A549 (cell line): ENCODE measurements around the gene MAPK9. TPM values are rescaled to one million over a fixed set of nuclear protein-coding genes. Genes with fewer than 3 reads are reported as not detected.

Source experiments
- ATAC-seq, 2 experiments: fragments of 200-7000 bp in 1 of 2; fragments of >200 bp in 1 of 2; cut with Nextera tagmentation in 1 of 2; cut with Tn5 transposase in 1 of 2; 3 replicates each; pipeline versions ENCODE4 v1.8.0 to v1.9.1; 2018 to 2020; ENCODE audit warnings: mild to moderate bottlenecking in 1 of 2, moderate library complexity in 1 of 2
- CTCF ChIA-PET: fragments of 300-600 bp; sonication (Branson Sonifier 250); formaldehyde crosslinking; extraction: SDS; loops from one replicate; lab custom pipeline; 2021; ENCODE audit warnings: antibody characterized with exemption, inconsistent platforms; lab: Yijun Ruan, JAX
- POLR2A ChIA-PET: fragments of 350-600 bp; formaldehyde crosslinking; extraction: SDS; loops from one replicate; lab custom pipeline; 2021; ENCODE audit warnings: antibody characterized with exemption, inconsistent platforms; lab: Yijun Ruan, JAX
- DNase-seq, 2 experiments: peaks; one replicate each; pipeline versions ENCODE4 v3.0.0 to v3.0.0-alpha.2; 2011 to 2016; ENCODE audit warnings: low read depth in 1 of 2, low spot score in 1 of 2
- FAIRE-seq: peaks from 2 replicates; lab custom pipeline; 2011; peaks lifted over from hg19 to GRCh38; lab: Jason Lieb, UNC
- H3K27ac ChIP-seq, 2 experiments: fragments of >200 bp; sonication (Bioruptor Twin); formaldehyde crosslinking; 3 replicates each; pipeline ENCODE4 v1.5.1; 2016 to 2017
- H3K4me1 ChIP-seq: fragments of >200 bp; sonication (Bioruptor Twin); formaldehyde crosslinking; 3 replicates; pipeline ENCODE4 v1.6.1; 2016
- H3K4me2 ChIP-seq: fragments of >200 bp; sonication (Bioruptor Twin); formaldehyde crosslinking; 3 replicates; pipeline ENCODE4 v1.6.1; 2016
- H3K4me3 ChIP-seq: fragments of >200 bp; sonication (Bioruptor Twin); formaldehyde crosslinking; 3 replicates; pipeline ENCODE4 v1.5.1; 2016
- H3K9me3 ChIP-seq: fragments of >200 bp; sonication (Bioruptor Twin); formaldehyde crosslinking; 3 replicates; pipeline ENCODE4 v1.6.1; 2016
- CEBPB ChIP-seq, 2 experiments: fragments of >200 bp in 1 of 2; sonication (Bioruptor Twin) in 1 of 2; formaldehyde crosslinking in 1 of 2; IDR thresholded peaks; 2 replicates each; pipeline ENCODE4 v1.6.1; 2012 to 2016
- EP300 ChIP-seq, 2 experiments: fragments of >200 bp; sonication (Bioruptor Twin); formaldehyde crosslinking; IDR thresholded peaks; 2 replicates in 1 of 2; 3 replicates in 1 of 2; pipeline ENCODE4 v1.6.1; 2016 to 2017
- ESRRA ChIP-seq: fragments of 150-350 bp; IDR thresholded peaks from 2 replicates; pipeline ENCODE4 v1.6.1; 2014; ENCODE audit warnings: mild to moderate bottlenecking, low read length, borderline replicate concordance
- FOSL2 ChIP-seq, 2 experiments: fragments of 450-650 bp in 1 of 2; fragments of >200 bp in 1 of 2; sonication (Bioruptor Twin) in 1 of 2; formaldehyde crosslinking; IDR thresholded peaks; 2 replicates each; pipeline versions ENCODE4 v1.5.0 to v1.6.1; 2016 to 2020; ENCODE audit warnings: mild to moderate bottlenecking in 1 of 2, moderate library complexity in 1 of 2
- GATA3 ChIP-seq: IDR thresholded peaks from 2 replicates; pipeline ENCODE4 v1.6.1; 2012; ENCODE audit warnings: borderline replicate concordance
- HOXB5 ChIP-seq: fragments of 250-450 bp; sonication (Bioruptor Pico); IDR thresholded peaks from 2 replicates; pipeline ENCODE4 v1.5.0; 2020; ENCODE audit warnings: mild to moderate bottlenecking, moderate library complexity
- JUN ChIP-seq, 2 experiments: fragments of >200 bp; sonication (Bioruptor Twin); formaldehyde crosslinking; IDR thresholded peaks; 2 replicates in 1 of 2; 3 replicates in 1 of 2; pipeline ENCODE4 v1.6.1; 2016 to 2017
- KDM1A ChIP-seq: fragments of 200-600 bp; sonication (generic); IDR thresholded peaks from 2 replicates; pipeline ENCODE4 v1.6.1; 2016; ENCODE audit warnings: low read depth, mild to moderate bottlenecking
- NFE2L2 ChIP-seq: fragments of 150-350 bp; conservative IDR thresholded peaks from 2 replicates; pipeline ENCODE4 v1.6.1; 2014; ENCODE audit warnings: low read length
- PHF8 ChIP-seq: fragments of 200-600 bp; sonication (generic); IDR thresholded peaks from 2 replicates; pipeline ENCODE4 v1.6.1; 2016; ENCODE audit warnings: low read depth, mild to moderate bottlenecking, antibody characterized with exemption, moderate library complexity, borderline replicate concordance
- POLR2A ChIP-seq: IDR thresholded peaks from 2 replicates; pipeline ENCODE4 v1.6.1; 2012; ENCODE audit warnings: mild to moderate bottlenecking, low read length
- RAD21 ChIP-seq, 2 experiments: fragments of >200 bp in 1 of 2; sonication (Bioruptor Twin) in 1 of 2; formaldehyde crosslinking in 1 of 2; IDR thresholded peaks in 1 of 2; conservative IDR thresholded peaks in 1 of 2; 2 replicates in 1 of 2; 3 replicates in 1 of 2; pipeline ENCODE4 v1.6.1; 2012 to 2018; ENCODE audit warnings: inconsistent platforms in 1 of 2
- RFX5 ChIP-seq: fragments of 450-650 bp; IDR thresholded peaks from 2 replicates; pipeline ENCODE4 v1.7.1; 2014; ENCODE audit warnings: antibody characterized with exemption, mild to moderate bottlenecking, moderate library complexity
- RNF2 ChIP-seq: fragments of 200-600 bp; sonication (generic); IDR thresholded peaks from 2 replicates; pipeline ENCODE4 v1.6.1; 2016; ENCODE audit warnings: low read depth, mild to moderate bottlenecking, antibody characterized with exemption, moderate library complexity, borderline replicate concordance
- SMC3 ChIP-seq: fragments of >200 bp; sonication (Bioruptor Twin); formaldehyde crosslinking; IDR thresholded peaks from 3 replicates; pipeline ENCODE4 v1.6.1; 2018; ENCODE audit warnings: inconsistent platforms
- SREBF2 ChIP-seq: fragments of 450-650 bp; IDR thresholded peaks from 2 replicates; pipeline ENCODE4 v1.6.1; 2014; ENCODE audit warnings: mild to moderate bottlenecking, moderate library complexity
- TP53 ChIP-seq: fragments of 250-450 bp; sonication (Bioruptor Pico); IDR thresholded peaks from 2 replicates; pipeline ENCODE4 v1.5.0; 2021; ENCODE audit warnings: mild to moderate bottlenecking, moderate library complexity
- WGBS: methylation state at CpG from one replicate; pipeline ENCODE4 v1.1.6; 2017; ENCODE audit errors: missing lambda C conversion rate; 5-methylcytosine and 5-hydroxymethylcytosine counted together
- polyA plus RNA-seq, 4 experiments: library from polyadenylated mRNA; depleted of rRNA in 3 of 4; stranded (reverse); fragments of >200 nt; fragmentation: RNase III in 1 of 4; extraction: RNeasy Plus Mini Kit Qiagen cat#74134 plus additional on column Dnase treatment in 1 of 4; gene quantifications; 2 replicates in 3 of 4; 3 replicates in 1 of 4; pipeline ENCODE4 v1.2.3, GENCODE V29; 2011 to 2017
- TF ChIP-seq, protein P1 (sequence below): IDR thresholded peaks from 2 replicates; pipeline ENCODE4 v1.6.1; 2012; ENCODE audit warnings: low read depth, borderline replicate concordance
- TF ChIP-seq, protein P2 (sequence below): fragments of >200 bp; sonication (Bioruptor Twin); formaldehyde crosslinking; IDR thresholded peaks from 3 replicates; pipeline ENCODE4 v1.5.1; 2016
- TF ChIP-seq, protein P3 (sequence below): fragments of 450-650 bp; IDR thresholded peaks from 2 replicates; pipeline ENCODE4 v1.6.1; 2014; ENCODE audit warnings: antibody characterized with exemption
- TF ChIP-seq, protein P4 (sequence below): fragments of >200 bp; sonication (Bioruptor Twin); formaldehyde crosslinking; IDR thresholded peaks from 2 replicates; pipeline ENCODE4 v1.6.1; 2016
- TF ChIP-seq, protein P5 (sequence below): fragments of 250-450 bp; sonication (Bioruptor Pico); IDR thresholded peaks from 2 replicates; pipeline ENCODE4 v1.5.0; 2020; ENCODE audit warnings: low read depth, mild to moderate bottlenecking, moderate library complexity

The MAPK9 gene
- polyA plus RNA-seq, 2 of the 4 experiments (the other 2 are of a cell fraction): 36.6 to 66.9 TPM

DNA sequence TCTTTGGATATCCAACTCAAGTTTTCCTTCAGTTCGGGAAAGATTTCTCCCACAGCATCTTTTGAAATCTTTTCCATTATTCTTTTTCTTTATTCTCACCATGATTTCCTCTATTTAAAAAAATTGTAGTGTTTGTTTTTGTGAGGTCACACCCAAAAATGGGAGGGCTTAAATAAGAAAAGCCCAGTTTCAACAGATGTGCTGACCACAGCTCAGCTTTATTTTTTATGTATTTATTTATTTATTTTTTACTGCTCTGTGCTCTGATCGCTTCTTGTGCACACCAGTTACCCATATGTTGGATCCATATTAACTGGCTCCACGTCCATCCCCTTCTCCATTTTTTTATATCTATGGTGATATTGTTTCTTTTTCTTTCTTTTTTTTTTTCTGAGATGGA, 41.0 kb upstream of the MAPK9 start (continued):
- TF ChIP-seq, protein P1, sequence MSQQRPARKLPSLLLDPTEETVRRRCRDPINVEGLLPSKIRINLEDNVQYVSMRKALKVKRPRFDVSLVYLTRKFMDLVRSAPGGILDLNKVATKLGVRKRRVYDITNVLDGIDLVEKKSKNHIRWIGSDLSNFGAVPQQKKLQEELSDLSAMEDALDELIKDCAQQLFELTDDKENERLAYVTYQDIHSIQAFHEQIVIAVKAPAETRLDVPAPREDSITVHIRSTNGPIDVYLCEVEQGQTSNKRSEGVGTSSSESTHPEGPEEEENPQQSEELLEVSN: no peak
- no peak for TF ChIP-seq POLR2A
- no peak for TF ChIP-seq RFX5
- TF ChIP-seq ESRRA: no peak

DNA sequence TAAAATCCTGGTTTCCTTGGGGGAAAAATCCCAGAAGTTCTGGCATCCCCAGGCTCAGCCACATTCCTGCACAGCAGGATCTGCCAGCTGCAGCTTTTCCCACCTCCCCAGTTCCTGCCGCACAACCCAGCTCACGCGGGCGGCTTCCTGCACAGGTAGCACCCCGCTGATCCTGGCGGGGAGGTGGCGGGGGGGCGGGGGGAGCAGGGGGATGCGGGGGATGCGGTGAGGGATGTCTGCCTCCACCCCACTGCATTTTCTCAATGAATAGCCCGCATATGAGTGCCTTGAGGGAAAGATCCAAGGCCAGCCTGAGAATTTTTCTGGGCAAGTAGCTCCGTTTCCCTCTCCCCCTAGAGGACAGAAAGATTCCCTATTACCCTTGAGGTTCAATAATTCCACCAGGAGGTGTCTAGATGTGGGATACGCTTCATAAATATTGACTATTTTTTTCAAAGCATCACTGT, 40.2 kb upstream of the MAPK9 start:
- POLR2A ChIA-PET: interaction anchor here (0.6 to 1.1 kb wide), 4 partner anchors 21 to 305 kb away, joined by 3 to 7 read pairs (median 4); partner anchors contain the start of gene GFPT2
- Histone ChIP-seq H3K27ac (peak overlapping the region; percentile 82 to 87), H3K4me3 (no peak overlapping the region), H3K4me2 (peak overlapping the region; percentile 69), H3K9me3 (no peaks in the 10 kb centered on the region), H3K4me1 (peaks cover 61% of the 10 kb centered on the region)
- no peak for ATAC-seq
- FAIRE-seq: no peak
- DNase-seq: peak; percentile 39 to 76
- CTCF ChIA-PET: interaction anchor here (0.9 to 14.9 kb wide), 10 partner anchors 9 to 137 kb away, joined by 3 to 250 read pairs (median 6); partner anchors contain the start of gene MAPK9
- WGBS: 31% methylated on average over 4 of the region's 13 CpGs
- TF ChIP-seq, protein P2, sequence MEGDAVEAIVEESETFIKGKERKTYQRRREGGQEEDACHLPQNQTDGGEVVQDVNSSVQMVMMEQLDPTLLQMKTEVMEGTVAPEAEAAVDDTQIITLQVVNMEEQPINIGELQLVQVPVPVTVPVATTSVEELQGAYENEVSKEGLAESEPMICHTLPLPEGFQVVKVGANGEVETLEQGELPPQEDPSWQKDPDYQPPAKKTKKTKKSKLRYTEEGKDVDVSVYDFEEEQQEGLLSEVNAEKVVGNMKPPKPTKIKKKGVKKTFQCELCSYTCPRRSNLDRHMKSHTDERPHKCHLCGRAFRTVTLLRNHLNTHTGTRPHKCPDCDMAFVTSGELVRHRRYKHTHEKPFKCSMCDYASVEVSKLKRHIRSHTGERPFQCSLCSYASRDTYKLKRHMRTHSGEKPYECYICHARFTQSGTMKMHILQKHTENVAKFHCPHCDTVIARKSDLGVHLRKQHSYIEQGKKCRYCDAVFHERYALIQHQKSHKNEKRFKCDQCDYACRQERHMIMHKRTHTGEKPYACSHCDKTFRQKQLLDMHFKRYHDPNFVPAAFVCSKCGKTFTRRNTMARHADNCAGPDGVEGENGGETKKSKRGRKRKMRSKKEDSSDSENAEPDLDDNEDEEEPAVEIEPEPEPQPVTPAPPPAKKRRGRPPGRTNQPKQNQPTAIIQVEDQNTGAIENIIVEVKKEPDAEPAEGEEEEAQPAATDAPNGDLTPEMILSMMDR: peak; percentile 23; the same call in 1 of the 3 replicates
- 0 out of 2 replicates have a peak, but pooled peaks have one; percentile 32 for TF ChIP-seq GATA3
- TF ChIP-seq EP300 (IDR thresholded peaks at IDR 0.05): peak in 1 of 2 experiments; percentile 45; a peak in 2 of 5 replicates
- no peak for TF ChIP-seq SREBF2
- TF ChIP-seq PHF8: no peak

DNA sequence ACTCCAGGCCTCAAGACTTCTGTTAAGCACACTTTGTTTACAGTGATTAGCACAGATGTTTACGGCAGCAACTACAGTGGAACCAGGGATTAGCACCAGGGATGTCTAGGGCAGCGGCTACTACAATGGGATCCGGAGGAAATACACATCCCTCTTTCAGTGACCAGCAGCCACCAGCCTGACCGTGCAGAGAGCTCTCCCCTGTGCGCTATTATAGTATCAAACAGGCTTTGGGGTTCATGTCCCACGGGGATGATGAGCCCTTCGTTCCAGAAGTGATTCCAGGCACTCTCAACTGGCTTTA, 39.7 kb upstream of the MAPK9 start:
- ChIA-PET CTCF (interaction anchor here (0.7 to 14.9 kb wide), 11 partner anchors 9 to 193 kb away, joined by 3 to 250 read pairs (median 4); partner anchors contain the start of gene MAPK9), POLR2A (interaction anchor here (0.6 to 1.1 kb wide), 3 partner anchors 22 to 320 kb away, joined by 3 to 7 read pairs (median 4); partner anchors contain the start of gene GFPT2)
- no peaks in the 10 kb centered on the region for H3K9me3 ChIP-seq
- FAIRE-seq (no peak), DNase-seq (peak; percentile 33 to 46), ATAC-seq (peak; percentile 27 to 33; a peak in 5 of 6 replicates)
- H3K4me2 ChIP-seq: peak overlapping the region; percentile 69
- H3K27ac ChIP-seq: peak overlapping the region; percentile 82 to 87
- 36% methylated on average over 7 of the region's 7 CpGs for WGBS
- TF ChIP-seq NFE2L2 (no peak), RFX5 (no peak)
- TF ChIP-seq, protein P3, sequence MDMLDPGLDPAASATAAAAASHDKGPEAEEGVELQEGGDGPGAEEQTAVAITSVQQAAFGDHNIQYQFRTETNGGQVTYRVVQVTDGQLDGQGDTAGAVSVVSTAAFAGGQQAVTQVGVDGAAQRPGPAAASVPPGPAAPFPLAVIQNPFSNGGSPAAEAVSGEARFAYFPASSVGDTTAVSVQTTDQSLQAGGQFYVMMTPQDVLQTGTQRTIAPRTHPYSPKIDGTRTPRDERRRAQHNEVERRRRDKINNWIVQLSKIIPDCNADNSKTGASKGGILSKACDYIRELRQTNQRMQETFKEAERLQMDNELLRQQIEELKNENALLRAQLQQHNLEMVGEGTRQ: no peak
- peaks cover 61% of the 10 kb centered on the region for H3K4me1 ChIP-seq
- H3K4me3 ChIP-seq: 0 out of 3 replicates have a peak overlapping the region, but pooled peaks have one; percentile 1

DNA sequence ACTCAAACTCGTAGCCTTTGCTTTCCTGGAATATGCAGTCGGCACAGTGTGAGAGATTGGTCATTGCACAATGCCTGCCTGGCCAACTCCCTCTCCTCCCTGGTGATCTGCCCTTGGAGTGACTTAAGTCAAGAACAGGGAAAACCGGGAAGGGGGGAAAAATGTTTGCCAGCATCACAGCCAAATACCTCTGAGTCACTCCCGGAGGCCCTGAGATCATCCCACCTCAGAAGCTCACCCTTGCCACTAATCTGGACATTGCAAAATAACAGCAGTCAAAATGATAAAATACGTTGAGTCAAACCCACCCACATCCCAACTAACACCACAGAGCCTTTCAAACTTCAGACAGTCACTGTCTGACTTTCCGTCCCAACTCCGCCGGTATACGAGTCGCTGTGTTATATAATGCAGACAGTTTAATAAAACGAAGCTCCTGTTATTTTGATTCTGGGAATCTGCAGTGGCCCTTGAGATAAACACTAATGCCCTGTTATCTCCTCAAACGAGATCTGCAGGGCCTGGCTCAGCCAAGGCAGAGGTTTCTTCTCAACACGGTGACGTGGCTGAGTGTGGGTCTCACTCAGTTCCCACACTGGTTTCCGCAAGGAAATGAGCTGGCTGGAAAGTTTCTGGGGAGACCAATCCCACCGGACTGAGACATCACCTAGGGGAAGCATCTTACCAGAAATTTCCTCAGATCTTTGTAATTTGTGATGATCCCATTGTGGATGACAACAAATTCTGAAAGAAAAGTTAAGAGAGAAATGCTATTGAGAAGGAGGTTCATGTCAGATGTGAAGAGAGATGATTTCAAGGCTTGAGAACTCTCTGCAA, 39.1 kb upstream of the MAPK9 start:
- ATAC-seq (peak; percentile 76 to 82), DNase-seq (peak; percentile 93 to 95), FAIRE-seq (peak; percentile 97)
- H3K27ac ChIP-seq: peak overlapping the region; percentile 82 to 87
- 8% methylated on average over 16 of the region's 16 CpGs for WGBS
- ChIA-PET POLR2A (interaction anchor here (0.6 to 1.3 kb wide), 6 partner anchors 10 to 321 kb away, joined by 3 to 7 read pairs (median 4); partner anchors contain the start of gene GFPT2), CTCF (interaction anchor here (0.7 to 14.9 kb wide), 14 partner anchors 10 to 194 kb away, joined by 3 to 250 read pairs (median 4); partner anchors contain the start of gene MAPK9)
- peak overlapping the region; percentile 1; the same call in 1 of the 3 replicates for H3K4me3 ChIP-seq
- H3K9me3 ChIP-seq: no peaks in the 10 kb centered on the region
- H3K4me2 ChIP-seq: peak overlapping the region; percentile 69
- H3K4me1 ChIP-seq: peaks cover 61% of the 10 kb centered on the region
- TF ChIP-seq HOXB5 (CRISPR knock-in tag) (peak; percentile 81; the same call in 1 of the 2 replicates), FOSL2 (IDR thresholded peaks at IDR 0.05) (peak; percentile 94), FOSL2 (CRISPR knock-in tag; IDR thresholded peaks at IDR 0.05) (peak; percentile 92), RNF2 (no peak), CEBPB (IDR thresholded peaks at IDR 0.05) (peak; percentile 99), SMC3 (peak; percentile 43; the same call in 2 of the 3 replicates), KDM1A (no peak), ESRRA (peak; percentile 37; the same call in 1 of the 2 replicates), JUN (IDR thresholded peaks at IDR 0.05) (peak; percentile 90 to 93; a peak in 4 of 5 replicates), TP53 (CRISPR knock-in tag) (no peak), RAD21 (conservative IDR thresholded peaks at IDR 0.05 in 1 of 2, IDR thresholded peaks at IDR 0.05 in 1 of 2) (peak; percentile 9 to 49; a peak in 2 of 5 replicates), EP300 (IDR thresholded peaks at IDR 0.05) (peak; percentile 80 to 94; a peak in 3 of 5 replicates)
- TF ChIP-seq, protein P4, sequence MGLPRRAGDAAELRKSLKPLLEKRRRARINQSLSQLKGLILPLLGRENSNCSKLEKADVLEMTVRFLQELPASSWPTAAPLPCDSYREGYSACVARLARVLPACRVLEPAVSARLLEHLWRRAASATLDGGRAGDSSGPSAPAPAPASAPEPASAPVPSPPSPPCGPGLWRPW: peak; percentile 82
- TF ChIP-seq, protein P5, sequence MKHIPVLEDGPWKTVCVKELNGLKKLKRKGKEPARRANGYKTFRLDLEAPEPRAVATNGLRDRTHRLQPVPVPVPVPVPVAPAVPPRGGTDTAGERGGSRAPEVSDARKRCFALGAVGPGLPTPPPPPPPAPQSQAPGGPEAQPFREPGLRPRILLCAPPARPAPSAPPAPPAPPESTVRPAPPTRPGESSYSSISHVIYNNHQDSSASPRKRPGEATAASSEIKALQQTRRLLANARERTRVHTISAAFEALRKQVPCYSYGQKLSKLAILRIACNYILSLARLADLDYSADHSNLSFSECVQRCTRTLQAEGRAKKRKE (CRISPR knock-in tag): peak; percentile 62; the same call in 1 of the 2 replicates
- TF ChIP-seq, protein P1: peak; percentile 26; the same call in 1 of the 2 replicates
